GM19455 (cell line): Measurements from ENCODE around the gene DENND1A.

Experiments
- ATAC-seq: cut with Tn5 transposase; IDR thresholded peaks from one replicate; pipeline ENCODE4 v1.9.1; 2021; ENCODE audit not compliant: unreplicated experiment

The DENND1A gene

DNA sequence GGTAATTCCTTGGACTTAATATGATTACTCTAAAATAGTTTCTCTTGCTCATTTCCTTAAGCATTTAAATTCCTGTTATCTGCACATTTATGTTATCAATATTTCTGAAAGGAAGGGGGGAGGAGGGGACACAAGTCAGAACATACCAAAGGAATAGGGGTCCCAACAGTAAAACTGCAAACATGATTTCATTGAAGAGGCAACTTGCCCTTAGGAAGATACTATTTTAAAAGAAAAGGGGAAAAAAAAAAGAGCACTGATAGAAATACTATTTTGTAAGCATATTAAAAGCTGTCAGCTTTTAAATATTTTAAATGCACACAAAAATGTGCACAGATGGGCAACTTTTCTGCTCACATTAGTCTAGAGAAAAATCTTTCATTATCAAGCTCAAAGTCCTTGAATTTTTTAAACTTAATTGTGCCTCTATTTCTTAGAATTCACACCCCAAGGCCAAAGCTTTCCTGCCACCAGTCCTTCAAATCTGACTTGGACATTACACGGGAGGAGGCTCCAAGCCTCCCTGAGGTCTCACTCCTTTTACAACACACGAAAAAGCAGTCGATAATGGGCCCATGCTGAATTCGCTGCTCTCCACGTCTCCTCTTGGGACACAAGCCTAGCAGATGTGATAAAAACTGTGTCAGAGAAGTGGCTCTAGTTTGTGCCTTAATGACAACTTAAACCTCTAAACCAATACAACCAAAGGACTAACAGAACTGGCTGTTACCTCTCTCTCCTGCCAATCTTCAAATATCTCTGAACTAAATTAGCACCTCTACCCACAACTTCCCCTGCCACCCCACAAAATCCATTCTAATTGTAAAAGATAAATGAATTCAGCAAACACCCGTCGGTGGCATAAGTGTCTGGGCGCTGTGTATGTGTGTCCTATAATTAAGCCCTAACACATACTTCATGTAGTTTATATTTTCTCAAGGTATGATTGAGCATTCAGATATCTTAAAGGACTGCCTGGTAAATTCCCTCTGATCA, 154.3 kb downstream of the DENND1A start:
- ATAC-seq, result no peak

DNA sequence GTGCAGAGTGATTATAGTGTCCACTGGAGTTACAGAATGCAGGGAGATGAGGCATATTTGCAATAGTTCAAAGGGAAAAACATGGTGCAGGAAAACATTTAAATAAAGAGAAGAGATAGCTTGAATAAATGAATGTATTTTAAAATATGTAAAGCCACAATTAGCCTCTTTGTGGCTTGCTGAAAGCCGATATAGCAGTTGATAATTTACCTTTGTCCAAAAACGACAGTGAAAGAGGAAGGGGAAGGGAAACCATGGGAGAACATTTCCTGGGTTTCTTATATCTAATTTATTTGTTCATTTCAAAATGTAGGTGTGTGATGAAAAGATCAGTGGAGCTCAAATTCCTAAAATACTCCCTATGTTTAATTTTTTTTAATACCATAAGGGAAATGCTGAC, 156.1 kb downstream of the DENND1A start:
- no peak for ATAC-seq

- no peak for ATAC-seq
Measured at GRCh38 chr9:123772967-123773366, 157.0 kb downstream of the DENND1A start.

DNA sequence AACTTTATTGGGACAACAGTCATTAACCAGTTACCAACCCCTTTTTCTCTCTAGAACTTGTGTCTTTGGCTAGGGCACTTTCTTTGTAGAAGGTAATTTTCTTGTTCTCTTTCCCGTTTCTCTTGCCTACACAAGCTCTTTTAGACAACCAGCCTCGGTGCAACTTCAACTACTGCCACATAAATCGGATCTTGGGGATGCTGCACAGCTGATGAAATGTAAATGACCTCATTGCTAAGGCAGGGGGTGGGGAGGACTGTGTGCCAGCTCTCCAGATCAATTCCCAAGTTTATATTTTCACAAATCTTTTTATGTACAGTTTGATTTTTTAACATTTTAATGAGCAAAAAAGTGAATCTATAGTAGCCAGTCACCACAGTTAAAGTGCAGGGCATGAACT, 157.6 kb downstream of the DENND1A start:
- ATAC-seq, result no peak

- no peak for ATAC-seq
Measured at GRCh38 chr9:123771690-123772089, 158.2 kb downstream of the DENND1A start.

DNA sequence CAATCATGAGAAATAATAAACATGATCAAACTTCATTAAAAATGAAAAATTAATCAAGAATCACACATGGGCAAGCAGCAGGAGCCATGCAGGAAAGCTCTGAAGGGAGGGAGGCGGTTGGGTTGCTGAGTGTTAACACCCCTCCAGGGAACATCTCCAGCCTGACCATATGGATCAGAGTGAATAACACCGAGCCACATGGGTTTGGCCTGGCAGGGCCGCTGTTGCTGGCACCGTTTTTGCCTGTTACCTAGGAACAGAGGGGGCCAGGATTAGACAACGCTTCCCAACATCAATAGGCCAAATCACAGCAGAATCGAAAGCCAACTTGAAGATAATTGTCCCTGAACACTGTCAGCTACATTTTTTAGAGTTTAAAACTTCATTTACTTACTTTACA, 160.2 kb downstream of the DENND1A start:
- ATAC-seq, result no peak

- no peak for ATAC-seq
Measured at GRCh38 chr9:123763910-123764588, 165.9 kb downstream of the DENND1A start.

GRCh38 chr9:123761905-123762605, 167.9 kb downstream of the DENND1A start:
- no peak for ATAC-seq

DNA sequence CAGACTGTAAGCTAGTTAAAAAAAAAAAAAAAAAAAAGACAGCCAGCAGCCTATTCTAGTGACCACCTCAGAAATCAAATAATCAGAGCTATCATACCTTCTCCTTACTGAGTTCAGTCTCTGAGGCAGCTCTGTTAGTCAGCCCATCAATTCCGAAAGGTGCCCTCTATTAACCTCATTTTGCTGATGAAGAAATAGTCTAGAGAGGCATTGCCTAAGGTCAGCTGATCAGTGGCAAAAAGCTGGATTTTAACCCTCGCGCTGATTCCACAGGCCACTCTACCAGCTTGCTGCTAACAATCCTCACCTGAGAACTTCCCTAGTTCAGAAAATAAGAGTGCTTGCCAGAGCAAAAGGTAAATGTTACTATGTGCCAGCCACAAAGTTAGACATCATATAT, 172.0 kb downstream of the DENND1A start:
- ATAC-seq, result no peak

GRCh38 chr9:123757547-123757946, 172.4 kb downstream of the DENND1A start:
- no peak for ATAC-seq

DNA sequence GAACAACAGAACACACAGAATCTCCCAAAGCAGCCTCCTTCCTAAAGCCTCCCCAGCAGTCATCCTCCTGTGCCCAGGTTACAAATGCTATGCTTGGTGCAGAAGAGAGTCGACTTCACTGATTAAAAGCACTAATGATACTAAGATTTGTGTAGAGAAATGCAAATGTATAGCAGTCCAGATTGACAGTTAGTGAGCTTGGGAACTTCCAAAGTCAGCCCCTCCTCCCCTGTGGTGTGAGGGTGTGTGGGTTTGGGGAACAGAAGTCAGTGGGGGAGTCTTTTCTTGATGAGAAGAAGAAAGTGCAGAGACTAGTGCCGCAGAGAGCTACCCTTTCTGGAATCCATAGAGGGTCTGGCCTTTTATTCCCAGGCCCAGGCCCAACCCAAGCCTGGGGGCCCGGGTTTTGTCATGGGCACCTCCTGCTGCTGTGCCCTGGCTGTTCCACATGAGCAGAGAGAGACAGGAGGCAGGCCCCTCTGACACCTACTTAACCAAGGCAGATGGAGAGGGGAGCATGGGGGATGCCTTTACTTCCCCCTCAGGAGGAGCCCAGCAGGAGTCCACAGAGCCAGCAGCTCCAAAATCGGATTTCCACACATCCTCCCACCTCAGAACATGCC, 173.3 kb downstream of the DENND1A start:
- ATAC-seq, result no peak

DNA sequence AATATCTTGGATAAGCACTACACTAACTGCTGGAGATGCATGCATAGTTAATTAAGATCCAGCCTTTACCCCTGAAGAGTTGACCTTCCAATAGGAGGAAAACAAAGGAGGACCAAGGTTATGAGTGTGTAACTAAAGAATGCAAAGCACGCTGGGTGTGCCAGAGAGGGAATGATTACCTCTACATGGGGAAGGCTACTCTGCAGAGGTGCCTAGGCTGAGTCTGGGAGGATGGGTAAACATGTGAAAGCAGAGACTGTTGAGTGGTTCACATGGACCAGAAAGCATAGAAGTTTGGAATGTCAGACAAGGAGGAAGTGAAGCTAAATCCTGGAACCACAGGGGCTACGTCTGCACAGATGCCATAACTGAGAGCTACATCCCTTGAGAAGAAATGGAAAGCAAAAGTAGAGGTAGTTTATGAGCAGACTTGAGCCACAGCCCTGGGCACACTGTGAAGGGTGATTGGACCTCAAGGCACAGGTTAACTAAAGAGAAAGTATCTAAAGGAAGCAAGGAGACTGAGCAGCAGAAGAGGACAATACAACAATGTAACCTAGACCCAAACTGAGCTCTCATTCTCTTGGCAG, 176.2 kb downstream of the DENND1A start:
- no peak for ATAC-seq

GRCh38 chr9:123753016-123753415, 176.9 kb downstream of the DENND1A start:
- no peak for ATAC-seq

DNA sequence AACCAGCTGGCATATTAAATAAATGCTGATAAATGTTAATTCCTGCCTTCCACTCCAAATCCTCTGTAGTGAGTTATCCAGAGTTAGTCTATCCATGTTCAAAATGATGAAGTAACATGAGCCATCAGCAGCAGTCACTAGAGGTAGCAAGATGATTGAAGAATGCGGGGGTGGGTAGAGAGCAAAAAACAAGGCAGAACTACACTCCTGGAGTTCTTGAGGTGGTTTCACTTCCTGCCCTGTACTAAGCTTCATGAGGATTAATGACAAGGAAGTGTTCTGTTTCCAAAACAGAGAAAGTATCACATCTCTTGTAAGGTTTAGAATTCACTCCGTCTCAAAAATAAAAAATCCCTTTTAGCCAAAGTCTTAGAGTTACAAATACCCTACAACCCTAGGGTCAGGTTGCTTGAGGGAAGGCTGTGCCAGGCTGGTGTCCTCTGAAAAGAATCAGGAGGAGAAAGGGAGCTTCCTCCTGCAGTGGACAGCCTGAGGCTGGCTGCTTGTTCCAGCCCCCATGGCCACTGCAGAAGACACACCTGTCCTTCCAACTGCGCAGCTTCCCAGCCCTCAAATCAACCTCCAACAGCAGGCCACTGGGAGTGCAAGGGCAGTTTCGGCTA, 180.2 kb downstream of the DENND1A start:
- ATAC-seq, result no peak

GRCh38 chr9:123746765-123747164, 183.2 kb downstream of the DENND1A start:
- ATAC-seq, result no peak

- ATAC-seq, result no peak
Measured at GRCh38 chr9:123745933-123746332, 184.0 kb downstream of the DENND1A start.

DNA sequence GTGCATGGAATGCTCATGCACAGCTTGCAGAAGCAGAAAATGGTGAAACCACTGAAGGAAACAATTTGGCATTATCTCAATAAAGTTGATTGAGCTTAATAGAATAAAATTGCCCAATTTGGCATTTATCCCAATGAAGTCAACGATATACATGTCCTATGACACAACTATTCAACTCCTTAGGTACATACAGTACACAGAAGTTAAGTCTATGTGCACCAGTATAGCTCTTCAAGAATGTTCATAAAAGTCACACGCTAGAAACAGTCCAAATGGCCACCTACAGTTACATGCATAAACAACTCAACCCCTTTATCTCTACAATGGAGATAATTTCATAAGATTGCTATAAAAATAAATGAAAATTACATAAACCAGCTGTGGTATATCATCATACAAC, 184.5 kb downstream of the DENND1A start:
- no peak for ATAC-seq

- no peak for ATAC-seq
Measured at GRCh38 chr9:123743737-123744136, 186.2 kb downstream of the DENND1A start.

DNA sequence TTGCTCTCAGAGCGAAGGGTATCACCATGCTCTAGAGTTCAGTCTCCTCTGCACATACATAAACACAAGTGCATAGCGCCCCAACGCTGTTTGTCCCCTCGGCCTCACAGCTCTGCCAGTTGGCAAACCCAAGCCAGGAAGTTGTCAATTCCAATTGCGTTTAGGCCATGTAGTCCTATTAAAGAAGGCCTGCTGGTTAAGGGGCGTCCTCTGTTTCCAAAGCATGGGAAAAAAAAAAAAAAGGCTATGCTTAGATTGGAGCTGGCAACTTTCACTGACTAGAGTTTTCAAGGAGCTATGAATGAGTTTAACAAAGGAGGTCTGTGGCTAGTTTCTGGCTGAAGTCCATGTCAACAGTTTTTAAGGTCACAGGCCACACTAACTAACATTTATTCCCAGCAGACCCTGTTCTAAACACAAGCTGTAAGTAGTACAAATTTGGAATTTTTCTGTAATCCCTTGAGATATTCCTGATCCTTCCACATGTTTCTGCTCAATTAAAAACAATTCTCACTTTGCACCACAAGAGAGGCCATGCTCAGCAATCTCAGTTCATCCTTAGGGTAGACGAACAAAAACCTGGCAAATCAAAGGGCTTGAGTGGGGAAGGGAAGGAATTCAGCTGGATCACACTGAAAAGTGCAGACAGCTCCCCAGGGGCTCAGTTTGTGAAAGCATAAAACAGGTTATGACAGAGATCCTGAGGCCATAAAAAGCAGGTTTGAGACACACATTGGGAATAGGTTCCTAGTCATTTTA, 187.7 kb downstream of the DENND1A start:
- no peak for ATAC-seq

DNA sequence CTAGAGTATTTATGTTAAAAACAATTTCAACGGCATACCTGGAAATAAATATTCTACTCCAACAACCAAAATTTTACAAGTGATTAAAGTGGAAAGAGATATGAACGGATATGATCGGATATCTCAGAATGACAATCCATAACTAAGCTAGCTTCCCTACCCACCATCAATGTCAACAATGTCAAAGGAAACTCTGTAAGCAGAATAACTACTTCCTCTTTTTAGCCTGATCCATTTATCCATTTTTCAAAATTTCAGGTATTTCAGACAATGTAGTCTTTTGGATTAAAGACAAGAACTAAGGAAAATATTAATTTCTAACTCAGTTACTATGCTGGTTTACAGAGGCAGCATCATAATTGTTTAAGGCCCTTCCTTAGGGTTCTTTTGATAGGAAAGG, 188.7 kb downstream of the DENND1A start:
- ATAC-seq, result no peak
